Panc1 (cell line): ENCODE measurements around the gene COX8A. TPM values are rescaled to one million over a fixed set of nuclear protein-coding genes. Genes with fewer than 3 reads are reported as not detected.

Experiments used
- ATAC-seq: fragments of 200-7000 bp; cut with Tn5 transposase; 2 replicates; pipeline ENCODE4 v1.9.1; 2020; ENCODE audit warnings: mild to moderate bottlenecking, moderate library complexity
- BruUV-seq: library from RNA; stranded (reverse); fragments of 400-500 nt; replicated peaks from 2 replicates; lab custom pipeline; 2021; lab: Mats Ljungman, UMichigan
- CTCF ChIA-PET: fragments of 300-600 bp; sonication (Branson Sonifier 250); formaldehyde crosslinking; loops from one replicate; lab custom pipeline; 2022; ENCODE audit warnings: antibody characterized with exemption; lab: Charles Lee
- POLR2A ChIA-PET: fragments of 300-600 bp; sonication (Branson Sonifier 250); formaldehyde crosslinking; loops from one replicate; lab custom pipeline; 2022; ENCODE audit warnings: antibody characterized with exemption; lab: Charles Lee
- DNase-seq: peaks from one replicate; pipeline ENCODE4 v3.0.0-alpha.2; 2010; ENCODE audit warnings: low read depth, low spot score
- H3K27ac ChIP-seq: 2 replicates; pipeline ENCODE4 v1.5.1; 2011; ENCODE audit warnings: mild to moderate bottlenecking, low read length, inconsistent platforms
- H3K27me3 ChIP-seq: fragments of 200-500 bp; sonication (Bioruptor generic); 2 replicates; pipeline ENCODE4 v1.6.0; 2014; ENCODE audit warnings: low read length, inconsistent platforms; ENCODE audit not compliant: control insufficient read depth, insufficient read depth
- H3K36me3 ChIP-seq: fragments of 200-500 bp; sonication (Bioruptor generic); 2 replicates; pipeline ENCODE4 v1.5.1; 2014; ENCODE audit warnings: inconsistent platforms, mild to moderate bottlenecking, low read length, moderate library complexity; ENCODE audit not compliant: control insufficient read depth, insufficient read depth
- H3K4me1 ChIP-seq: 2 replicates; pipeline ENCODE4 v1.5.1; 2011; ENCODE audit warnings: inconsistent platforms, mild to moderate bottlenecking, low read length, moderate library complexity; ENCODE audit not compliant: control insufficient read depth, insufficient read depth
- H3K4me3 ChIP-seq, 2 experiments: 2 replicates each; pipeline ENCODE4 v1.5.1; 2011 to 2012; ENCODE audit warnings: low read depth in 2 of 2, low read length in 2 of 2, mild to moderate bottlenecking in 2 of 2, inconsistent platforms in 1 of 2, moderate library complexity in 1 of 2
- H3K9me3 ChIP-seq: fragments of 200-500 bp; sonication (Bioruptor generic); 2 replicates; pipeline ENCODE4 v1.5.1; 2014; ENCODE audit warnings: low read depth, mild to moderate bottlenecking, inconsistent platforms, low read length, moderate library complexity; ENCODE audit not compliant: control insufficient read depth, insufficient read depth
- CTCF ChIP-seq: fragments of 450-650 bp; IDR thresholded peaks from 2 replicates; pipeline ENCODE4 v1.5.1; 2017; ENCODE audit warnings: mild to moderate bottlenecking
- POLR2AphosphoS5 ChIP-seq: IDR thresholded peaks from 2 replicates; pipeline ENCODE4 v1.6.1; 2012; ENCODE audit warnings: mild to moderate bottlenecking, low read depth, low read length, moderate library complexity
- REST ChIP-seq, 2 experiments: IDR thresholded peaks; 2 replicates each; pipeline ENCODE4 v1.6.1; 2011 to 2012; ENCODE audit warnings: low read depth in 2 of 2, control low read depth in 1 of 2, low read length in 1 of 2, mild to moderate bottlenecking in 1 of 2, moderate library complexity in 1 of 2; ENCODE audit not compliant: insufficient read depth in 1 of 2
- SIN3A ChIP-seq: IDR thresholded peaks from 2 replicates; pipeline ENCODE4 v1.6.1; 2012; ENCODE audit warnings: low read depth, mild to moderate bottlenecking, low read length, moderate library complexity, borderline replicate concordance; ENCODE audit not compliant: insufficient read depth
- TCF7L2 ChIP-seq: IDR thresholded peaks from 2 replicates; pipeline ENCODE4 v1.6.1; 2011; ENCODE audit warnings: mild to moderate bottlenecking, low read depth, low read length, inconsistent platforms
- in situ Hi-C: cut with HindIII; loops from 2 replicates; pipeline ENCODE4 v1.10.0; 2016; ENCODE audit warnings: low sequenced_read_pairs, low pct_unique_long_range_greater_than_20kb
- intact Hi-C: fragments of 100-400 bp; cut with micrococcal nuclease; formaldehyde crosslinking; loops from one replicate; pipeline ENCODE4 v1.10.0; 2022; ENCODE audit not compliant: unreplicated experiment
- total RNA-seq: library from RNA; stranded (reverse); gene quantifications from one replicate; pipeline ENCODE4 v1.2.1, GENCODE V29; 2021; ENCODE audit not compliant: unreplicated experiment

The COX8A gene
- total RNA-seq, 1 experiment from 2014 or later: 613 TPM

- ChIA-PET CTCF (no interaction called here), POLR2A (interaction anchor here (0.6 kb wide), 1 partner anchor 10 kb away, joined by 7 read pairs; no protein-coding TSS in a partner anchor)
- no peak overlapping the region for H3K27ac ChIP-seq
- ATAC-seq (no peak), DNase-seq (no peak)
- BruUV-seq: no TSS peak
- in situ Hi-C loops: no loop called here
- no peaks in the 10 kb centered on the region for H3K36me3 ChIP-seq
- H3K4me3 ChIP-seq: no peak overlapping the region
- TF ChIP-seq SIN3A (no peak), TCF7L2 (no peak), POLR2AphosphoS5 (no peak), REST (IDR thresholded peaks at IDR 0.05; ENCODE audit: insufficient read depth in 1 of 2, low read depth in 2 of 2, low read length in 1 of 2) (no peak), CTCF (no peak)
- peaks cover 14% of the 10 kb centered on the region; the same call in 1 of the 2 replicates for H3K4me1 ChIP-seq
- H3K27me3 ChIP-seq: no peaks in the 10 kb centered on the region
- intact Hi-C loops: no loop called here
- H3K9me3 ChIP-seq: no peaks in the 10 kb centered on the region
Measured at GRCh38 chr11:64017945-64018224, 43.5 kb downstream of the COX8A start.

GRCh38 chr11:64018310-64018709, 43.9 kb downstream of the COX8A start:
- intact Hi-C loops (no loop called here), in situ Hi-C loops (no loop called here)
- H3K27me3 ChIP-seq: no peaks in the 10 kb centered on the region
- ATAC-seq: peak; percentile 25; the same call in 1 of the 2 replicates
- H3K36me3 ChIP-seq: no peaks in the 10 kb centered on the region
- ChIA-PET POLR2A (no interaction called here), CTCF (no interaction called here)
- no TSS peak for BruUV-seq
- peaks cover 14% of the 10 kb centered on the region; the same call in 1 of the 2 replicates for H3K4me1 ChIP-seq
- H3K9me3 ChIP-seq: no peaks in the 10 kb centered on the region
- no peak for TF ChIP-seq REST (IDR thresholded peaks at IDR 0.05; ENCODE audit: insufficient read depth in 1 of 2, low read depth in 2 of 2, low read length in 1 of 2)
- TF ChIP-seq CTCF: no peak
- no peak for TF ChIP-seq SIN3A
- no peak for TF ChIP-seq TCF7L2
- TF ChIP-seq POLR2AphosphoS5: no peak
- H3K27ac ChIP-seq: no peak overlapping the region
- H3K4me3 ChIP-seq: no peak overlapping the region
- no peak for DNase-seq
